AG04450 (cell line): ENCODE data around the gene SPTLC2. TPM values are rescaled to one million over a fixed set of nuclear protein-coding genes. Genes with fewer than 3 reads are reported as not detected.

Experiments
- CTCF ChIA-PET: fragments of 300-600, 350-600 bp; formaldehyde crosslinking; extraction: SDS; loops from one replicate; lab custom pipeline; 2022; ENCODE audit warnings: antibody characterized with exemption, inconsistent platforms; lab: Charles Lee
- POLR2A ChIA-PET: fragments of 350-600 bp; formaldehyde crosslinking; extraction: SDS; loops from one replicate; lab custom pipeline; 2021; ENCODE audit warnings: antibody characterized with exemption, inconsistent platforms; lab: Yijun Ruan, JAX
- DNase-seq: peaks from one replicate; pipeline ENCODE4 v3.0.0-alpha.2; 2011; ENCODE audit warnings: low read depth, low spot score
- H3K27ac ChIP-seq: one replicate; pipeline ENCODE4 v1.5.1; 2012; ENCODE audit warnings: low read depth, low read length, control low read depth
- H3K27me3 ChIP-seq: one replicate; pipeline ENCODE4 v1.6.0; 2012; ENCODE audit warnings: low read length; ENCODE audit not compliant: control insufficient read depth, insufficient read depth
- H3K4me3 ChIP-seq: 2 replicates; pipeline ENCODE4 v1.5.1; 2011; ENCODE audit warnings: mild to moderate bottlenecking, low read depth, low read length, control low read depth
- H3K9me3 ChIP-seq: 2 replicates; pipeline ENCODE4 v1.5.1; 2012; ENCODE audit warnings: low read length; ENCODE audit not compliant: control insufficient read depth, insufficient read depth
- polyA plus RNA-seq: library from polyadenylated mRNA; depleted of rRNA; stranded (reverse); fragments of >200 nt; gene quantifications from 2 replicates; pipeline ENCODE4 v1.2.3, GENCODE V29; 2011
- TF ChIP-seq, protein P1 (sequence below): IDR thresholded peaks from 2 replicates; pipeline ENCODE4 v1.5.1; 2011; ENCODE audit warnings: low read depth, low read length, control low read depth, inconsistent platforms

The SPTLC2 gene
- polyA plus RNA-seq, 1 experiment, result 41.3 TPM

DNA sequence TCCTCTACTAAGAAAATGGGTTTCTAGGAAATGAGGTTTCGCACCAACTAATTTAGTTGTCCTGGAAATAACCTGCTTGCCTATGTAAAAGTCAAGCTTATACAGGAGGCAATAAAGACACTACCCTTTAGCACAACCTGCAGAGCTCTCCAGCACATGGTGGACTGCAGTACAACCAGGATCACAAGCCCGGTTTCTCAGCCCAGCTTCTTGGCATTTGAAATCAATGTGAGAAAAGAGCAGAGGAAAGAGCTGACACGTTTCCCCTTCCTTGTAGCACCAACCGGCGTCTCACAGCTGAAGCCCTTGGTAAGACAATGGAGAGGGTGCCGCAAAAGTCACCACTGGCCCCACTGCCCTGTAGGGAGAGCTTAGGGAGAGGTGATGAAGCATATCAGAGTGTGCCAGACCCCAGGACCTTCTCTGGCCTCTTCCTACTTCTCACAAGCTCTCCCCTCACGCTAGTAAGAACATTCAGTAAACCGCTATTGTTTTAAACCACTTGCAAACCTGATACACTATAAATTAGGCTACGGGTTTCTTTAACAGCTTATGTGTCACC lies 8.6 kb downstream of the SPTLC2 start:
- ChIA-PET CTCF (interaction anchor here (1.1 to 1.4 kb wide), 2 partner anchors 9 to 15 kb away, joined by 3 to 5 read pairs; no protein-coding TSS in a partner anchor), POLR2A (no interaction called here)
- H3K4me3 ChIP-seq, result no peak overlapping the region
- DNase-seq, result no peak
- H3K9me3 ChIP-seq, result no peaks in the 10 kb centered on the region
- TF ChIP-seq, protein P1, sequence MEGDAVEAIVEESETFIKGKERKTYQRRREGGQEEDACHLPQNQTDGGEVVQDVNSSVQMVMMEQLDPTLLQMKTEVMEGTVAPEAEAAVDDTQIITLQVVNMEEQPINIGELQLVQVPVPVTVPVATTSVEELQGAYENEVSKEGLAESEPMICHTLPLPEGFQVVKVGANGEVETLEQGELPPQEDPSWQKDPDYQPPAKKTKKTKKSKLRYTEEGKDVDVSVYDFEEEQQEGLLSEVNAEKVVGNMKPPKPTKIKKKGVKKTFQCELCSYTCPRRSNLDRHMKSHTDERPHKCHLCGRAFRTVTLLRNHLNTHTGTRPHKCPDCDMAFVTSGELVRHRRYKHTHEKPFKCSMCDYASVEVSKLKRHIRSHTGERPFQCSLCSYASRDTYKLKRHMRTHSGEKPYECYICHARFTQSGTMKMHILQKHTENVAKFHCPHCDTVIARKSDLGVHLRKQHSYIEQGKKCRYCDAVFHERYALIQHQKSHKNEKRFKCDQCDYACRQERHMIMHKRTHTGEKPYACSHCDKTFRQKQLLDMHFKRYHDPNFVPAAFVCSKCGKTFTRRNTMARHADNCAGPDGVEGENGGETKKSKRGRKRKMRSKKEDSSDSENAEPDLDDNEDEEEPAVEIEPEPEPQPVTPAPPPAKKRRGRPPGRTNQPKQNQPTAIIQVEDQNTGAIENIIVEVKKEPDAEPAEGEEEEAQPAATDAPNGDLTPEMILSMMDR, result no peak
- no peaks in the 10 kb centered on the region for H3K27me3 ChIP-seq
- H3K27ac ChIP-seq, result no peak overlapping the region

DNA sequence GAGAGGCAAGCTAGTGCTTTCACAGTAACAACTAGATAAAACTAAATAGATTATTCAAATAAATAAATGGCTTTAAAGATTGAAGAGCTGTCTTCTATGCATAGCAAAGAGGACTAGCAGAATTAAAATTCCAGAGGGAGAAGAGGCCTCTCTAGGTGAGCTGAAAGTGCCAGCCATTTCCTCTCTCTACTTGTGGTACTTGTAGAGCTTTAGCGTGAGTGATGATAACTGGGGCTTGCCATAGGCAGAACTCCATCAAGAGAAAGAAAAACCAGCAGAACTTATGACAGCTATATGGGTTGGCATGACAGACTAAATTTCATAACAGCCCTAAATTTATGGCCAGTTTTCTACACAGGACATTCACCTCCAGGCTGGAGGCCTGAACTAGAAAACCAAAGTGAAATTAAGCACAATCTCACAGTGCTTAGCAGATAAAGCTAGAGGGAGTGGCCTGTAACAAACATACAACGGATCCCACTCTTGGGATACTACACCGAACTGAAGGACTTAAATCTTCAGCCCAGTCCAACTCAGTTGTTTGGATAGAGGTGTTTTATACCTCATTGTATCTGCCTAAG lies 11.0 kb downstream of the SPTLC2 start:
- POLR2A ChIA-PET, result interaction anchor here (0.6 to 0.9 kb wide), 2 partner anchors 12 to 336 kb away, joined by 3 read pairs; no protein-coding TSS in a partner anchor
- Histone ChIP-seq H3K27ac (no peak overlapping the region), H3K9me3 (no peaks in the 10 kb centered on the region), H3K27me3 (no peaks in the 10 kb centered on the region), H3K4me3 (no peak overlapping the region)
- CTCF ChIA-PET, result no interaction called here
- TF ChIP-seq, protein P1, result no peak
- DNase-seq, result no peak

DNA sequence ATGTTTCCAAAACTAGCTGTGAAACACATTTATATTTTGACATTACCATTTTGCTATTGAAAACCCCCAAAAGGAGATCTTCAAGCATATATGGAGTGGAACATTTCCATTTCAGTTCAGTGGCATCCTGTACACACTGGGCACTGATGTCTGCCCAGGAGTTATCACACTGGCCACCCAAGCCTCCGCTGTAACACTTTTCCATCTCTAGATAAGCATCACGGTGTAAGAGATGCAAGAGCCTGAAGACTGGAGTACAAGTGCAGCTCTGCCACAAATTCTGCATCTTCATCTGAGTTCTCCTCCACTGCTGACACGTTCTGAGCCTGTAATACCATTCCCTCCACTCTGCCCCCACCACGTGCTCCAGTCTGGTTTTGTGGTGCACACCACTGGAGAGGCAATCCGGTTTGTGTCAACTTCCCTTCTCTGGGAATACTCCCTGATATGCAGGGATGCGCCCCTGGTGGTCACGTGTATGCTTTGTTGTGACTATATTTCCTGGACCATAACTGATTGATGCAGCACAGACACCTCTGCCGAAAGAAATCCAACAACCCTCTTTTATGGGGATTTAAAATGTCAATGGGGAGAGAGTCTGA lies 12.7 kb downstream of the SPTLC2 start:
- DNase-seq, result no peak
- TF ChIP-seq, protein P1, result peak; percentile 25; the same call in 1 of the 2 replicates
- no peak overlapping the region for H3K4me3 ChIP-seq
- CTCF ChIA-PET, result interaction anchor here (0.6 kb wide), 1 partner anchor 208 kb away, joined by 3 read pairs; no protein-coding TSS in a partner anchor
- H3K27ac ChIP-seq, result no peak overlapping the region
- no peaks in the 10 kb centered on the region for H3K27me3 ChIP-seq
- POLR2A ChIA-PET, result no interaction called here
- H3K9me3 ChIP-seq, result no peaks in the 10 kb centered on the region

DNA sequence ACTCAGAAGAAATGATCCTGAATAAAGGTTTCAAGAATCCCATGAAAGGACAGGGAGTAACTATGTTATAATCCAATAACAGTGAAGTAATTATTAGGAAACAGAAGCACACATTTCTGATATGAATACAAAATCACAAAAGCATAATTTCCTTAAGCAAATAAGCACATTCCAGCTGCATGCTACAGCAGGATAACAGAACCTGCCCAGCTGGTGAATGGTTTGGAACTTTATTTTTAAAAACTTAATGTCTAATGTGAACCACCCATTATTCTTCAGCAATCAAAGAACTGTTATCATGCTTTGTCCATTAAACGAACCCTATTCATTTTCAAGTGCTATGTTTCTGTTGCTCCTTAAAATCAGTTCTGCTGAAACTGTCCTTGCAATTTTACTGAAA lies 13.4 kb downstream of the SPTLC2 start:
- Histone ChIP-seq H3K27me3 (no peaks in the 10 kb centered on the region), H3K9me3 (no peaks in the 10 kb centered on the region), H3K4me3 (no peak overlapping the region), H3K27ac (no peak overlapping the region)
- TF ChIP-seq, protein P1, result no peak
- POLR2A ChIA-PET, result no interaction called here
- no peak for DNase-seq
- CTCF ChIA-PET, result no interaction called here
